GM23338 (cell line): ENCODE results near the gene NEURL1B. TPM values are rescaled to one million over a fixed set of nuclear protein-coding genes. Genes with fewer than 3 reads are reported as not detected.

Experiments used
- ATAC-seq: fragments of 200-7000 bp; cut with Tn5 transposase; 3 replicates; pipeline ENCODE4 v1.9.1; 2020
- DNase-seq: peaks from one replicate; pipeline ENCODE4 v3.0.0-alpha.2; 2015; ENCODE audit warnings: low spot score
- H2AFZ ChIP-seq: fragments of 200-600 bp; sonication (generic); 2 replicates; pipeline ENCODE4 v1.8.0; 2016; ENCODE audit warnings: antibody characterized with exemption, mild to moderate bottlenecking, moderate library complexity
- H3F3A ChIP-seq: fragments of 200-600 bp; sonication (generic); replicated peaks from 2 replicates; pipeline ENCODE4 v1.8.0; 2017; ENCODE audit warnings: antibody characterized with exemption, mixed run types, low read depth
- H3K27ac ChIP-seq: fragments of 200-600 bp; sonication (generic); 2 replicates; pipeline ENCODE4 v1.6.1; 2016; ENCODE audit warnings: low read depth
- H3K27me3 ChIP-seq: fragments of 200-600 bp; sonication (generic); 2 replicates; pipeline ENCODE4 v1.8.0; 2016; ENCODE audit warnings: mild to moderate bottlenecking, mixed run types, moderate library complexity; ENCODE audit not compliant: insufficient read depth
- H3K36me3 ChIP-seq: fragments of 200-600 bp; sonication (generic); 2 replicates; pipeline ENCODE4 v1.8.0; 2016; ENCODE audit warnings: mild to moderate bottlenecking; ENCODE audit not compliant: insufficient read depth
- H3K4me1 ChIP-seq: fragments of 200-600 bp; sonication (generic); 2 replicates; pipeline ENCODE4 v1.8.0; 2016; ENCODE audit warnings: mild to moderate bottlenecking, moderate library complexity; ENCODE audit not compliant: insufficient read depth
- H3K4me2 ChIP-seq: fragments of 200-600 bp; sonication (generic); 2 replicates; pipeline ENCODE4 v1.7.1; 2017; ENCODE audit warnings: mixed run types
- H3K4me3 ChIP-seq: fragments of 200-600 bp; sonication (generic); 2 replicates; pipeline ENCODE4 v1.6.1; 2016; ENCODE audit warnings: mixed run types
- H3K79me2 ChIP-seq: fragments of 200-600 bp; sonication (generic); replicated peaks from 2 replicates; pipeline ENCODE4 v1.8.0; 2017; ENCODE audit warnings: mild to moderate bottlenecking; ENCODE audit not compliant: insufficient read depth
- H3K9me2 ChIP-seq: fragments of 200-600 bp; sonication (generic); 2 replicates; pipeline ENCODE4 v1.8.0; 2017; ENCODE audit not compliant: insufficient read depth
- H4K20me1 ChIP-seq: fragments of 200-600 bp; sonication (generic); replicated peaks from 2 replicates; pipeline ENCODE4 v1.8.0; 2017; ENCODE audit warnings: mild to moderate bottlenecking; ENCODE audit not compliant: insufficient read depth
- H3K27ac Mint-ChIP-seq: 2 replicates; pipeline ENCODE4 v1.8.0; 2020; ENCODE audit warnings: inconsistent platforms, mild to moderate bottlenecking, moderate library complexity, mixed read lengths
- H3K27me3 Mint-ChIP-seq: 3 replicates; pipeline ENCODE4 v1.8.0; 2022; ENCODE audit warnings: low read depth, mild to moderate bottlenecking, moderate library complexity, mixed read lengths, inconsistent platforms; ENCODE audit not compliant: insufficient read depth, poor library complexity
- H3K36me3 Mint-ChIP-seq: 3 replicates; pipeline ENCODE4 v1.8.0; 2021; ENCODE audit warnings: low read depth, mild to moderate bottlenecking, inconsistent platforms, moderate library complexity, mixed read lengths
- H3K4me1 Mint-ChIP-seq: 3 replicates; pipeline ENCODE4 v1.8.0; 2020; ENCODE audit warnings: mild to moderate bottlenecking, inconsistent platforms, mixed read lengths
- H3K4me3 Mint-ChIP-seq: 3 replicates; pipeline ENCODE4 v1.8.0; 2021; ENCODE audit warnings: moderate library complexity, mild to moderate bottlenecking, inconsistent platforms, mixed read lengths
- H3K9me3 Mint-ChIP-seq: 3 replicates; pipeline ENCODE4 v1.8.0; 2020; ENCODE audit warnings: moderate library complexity, mild to moderate bottlenecking, inconsistent platforms, mixed read lengths
- CREB1 ChIP-seq: fragments of 250-450 bp; sonication (Bioruptor Pico); IDR thresholded peaks from 2 replicates; pipeline ENCODE4 v1.5.0; 2020; ENCODE audit warnings: low read depth, mild to moderate bottlenecking, moderate library complexity
- EZH2 ChIP-seq: fragments of 200-600 bp; sonication (generic); IDR thresholded peaks from one replicate; pipeline ENCODE4 v1.8.0; 2017; ENCODE audit warnings: antibody characterized with exemption, mild to moderate bottlenecking, low read depth; ENCODE audit not compliant: unreplicated experiment
- POLR2AphosphoS5 ChIP-seq: IDR thresholded peaks from 2 replicates; pipeline ENCODE4 v1.6.1; 2016; ENCODE audit warnings: antibody characterized with exemption, low read depth
- REST ChIP-seq: IDR thresholded peaks from one replicate; pipeline ENCODE4 v1.6.1; 2018; ENCODE audit warnings: antibody characterized with exemption; ENCODE audit not compliant: unreplicated experiment
- ZNF114 ChIP-seq: fragments of 250-450 bp; sonication (Bioruptor Pico); IDR thresholded peaks from 2 replicates; pipeline ENCODE4 v1.5.0; 2020; ENCODE audit warnings: mild to moderate bottlenecking, moderate library complexity
- ZNF331 ChIP-seq: fragments of 250-450 bp; sonication (Bioruptor Pico); IDR thresholded peaks from 2 replicates; pipeline ENCODE4 v1.5.0; 2020; ENCODE audit warnings: low read depth, mild to moderate bottlenecking, moderate library complexity
- ZNF462 ChIP-seq: fragments of 250-450 bp; sonication (Bioruptor Pico); IDR thresholded peaks from 2 replicates; pipeline ENCODE4 v1.5.0; 2020; ENCODE audit warnings: mild to moderate bottlenecking, moderate library complexity
- polyA plus RNA-seq: library from polyadenylated mRNA; unstranded; fragments of >200 nt; fragmentation: Nextera tagmentation; extraction: Ambion mirVana; gene quantifications from 2 replicates; pipeline ENCODE4 v1.2.1, GENCODE V29; 2016
- total RNA-seq: library from RNA; depleted of rRNA; stranded (reverse); fragments of >200 nt; shearing (Covaris generic); gene quantifications from 2 replicates; pipeline ENCODE4 v1.2.3, GENCODE V29; 2014

NEURL1B gene
- total and polyA plus RNA-seq, 2 experiments from 2014 or later: 1.9 to 13.3 TPM

- no peaks in the 10 kb centered on the region; the same call in 1 of the 2 replicates for H3K4me1 ChIP-seq
- H3K36me3 Mint-ChIP-seq: no peaks in the 10 kb centered on the region; the same call in 2 of the 3 replicates
- no peaks in the 10 kb centered on the region for H3K36me3 ChIP-seq
- no peak overlapping the region for H2AFZ ChIP-seq
- peaks cover 7% of the 10 kb centered on the region for H3K27me3 Mint-ChIP-seq
- peaks cover 17% of the 10 kb centered on the region for H3K4me1 Mint-ChIP-seq
- H4K20me1 ChIP-seq: no peaks in the 10 kb centered on the region
- no peak overlapping the region for H3K4me3 Mint-ChIP-seq
- H3K79me2 ChIP-seq: no peaks in the 10 kb centered on the region
- no peak overlapping the region for H3K27ac Mint-ChIP-seq
- no peak for DNase-seq
- no peaks in the 10 kb centered on the region for H3K9me2 ChIP-seq
- peak; percentile 40 for ATAC-seq
- no peak overlapping the region for H3K4me3 ChIP-seq
- H3K4me2 ChIP-seq: no peak overlapping the region
- no peak for TF ChIP-seq ZNF462 (CRISPR knock-in tag)
- TF ChIP-seq POLR2AphosphoS5: no peak
- no peak for TF ChIP-seq CREB1 (CRISPR knock-in tag)
- TF ChIP-seq REST: no peak
- TF ChIP-seq ZNF114 (CRISPR knock-in tag): no peak
- no peak for TF ChIP-seq EZH2
- no peak for TF ChIP-seq ZNF331
- no peaks in the 10 kb centered on the region for H3F3A ChIP-seq
- no peak overlapping the region for H3K27ac ChIP-seq
- no peaks in the 10 kb centered on the region for H3K9me3 Mint-ChIP-seq
- H3K27me3 ChIP-seq: peaks cover 4% of the 10 kb centered on the region; the same call in 1 of the 2 replicates
These were observed 50.8 kb downstream of the NEURL1B start for GRCh38 chr5:172691886-172692285.
